Natural killer cell (primary cell): ENCODE measurements around the gene HEXD. TPM values are rescaled to one million over a fixed set of nuclear protein-coding genes. Genes with fewer than 3 reads are reported as not detected.
A peak's percentile ranks its signal among the peaks of the same experiment; 100 is the strongest.

Experiments
- ATAC-seq, 3 donors: fragments of 150-1000 bp in 2 of 3; fragments of 200-7000 bp in 1 of 3; cut with Tn5 transposase; 1 replicate in 1 of 3; 2 replicates in 2 of 3; pipeline ENCODE4 v1.10.0; 2021; ENCODE audit warnings: mild to moderate bottlenecking in 2 of 3, moderate library complexity in 2 of 3
- DNase-seq, 2 donors: peaks; one replicate each; pipeline versions ENCODE4 v3.0.0 to v3.0.0-alpha.2; 2013 to 2021; ENCODE audit warnings: mixed read lengths in 1 of 2
- H3K27ac ChIP-seq: one replicate; pipeline ENCODE4 v1.5.1; 2013; ENCODE audit warnings: mild to moderate bottlenecking, low read length
- H3K27me3 ChIP-seq: one replicate; pipeline ENCODE4 v1.6.1; 2013; ENCODE audit warnings: low read length; ENCODE audit not compliant: control insufficient read depth, insufficient read depth
- H3K36me3 ChIP-seq: one replicate; pipeline ENCODE4 v1.6.1; 2013; ENCODE audit warnings: low read length; ENCODE audit not compliant: control insufficient read depth, insufficient read depth
- H3K4me1 ChIP-seq: one replicate; pipeline ENCODE4 v1.6.1; 2013; ENCODE audit warnings: low read length; ENCODE audit not compliant: control insufficient read depth, insufficient read depth
- H3K4me3 ChIP-seq: one replicate; pipeline ENCODE4 v1.5.1; 2013; ENCODE audit warnings: low read length
- H3K9me3 ChIP-seq: one replicate; pipeline ENCODE4 v1.6.1; 2013; ENCODE audit warnings: low read length; ENCODE audit not compliant: control insufficient read depth, insufficient read depth
- H3K27ac Mint-ChIP-seq, 2 donors: one replicate each; pipeline ENCODE4 v1.8.0; 2022; ENCODE audit warnings: mild to moderate bottlenecking in 2 of 2, mixed read lengths in 2 of 2, moderate library complexity in 1 of 2
- H3K27me3 Mint-ChIP-seq, 2 donors: one replicate each; pipeline ENCODE4 v1.8.0; 2022; ENCODE audit warnings: low read depth in 2 of 2, mixed read lengths in 2 of 2
- H3K36me3 Mint-ChIP-seq: one replicate; pipeline ENCODE4 v1.8.0; 2022; ENCODE audit warnings: mixed read lengths
- H3K4me1 Mint-ChIP-seq, 2 donors: one replicate each; pipeline ENCODE4 v1.8.0; 2022; ENCODE audit warnings: mixed read lengths in 2 of 2
- H3K4me3 Mint-ChIP-seq: one replicate; pipeline ENCODE4 v1.8.0; 2022; ENCODE audit warnings: mild to moderate bottlenecking, moderate library complexity, mixed read lengths
- H3K9me3 Mint-ChIP-seq, 2 donors: one replicate each; pipeline ENCODE4 v1.8.0; 2022; ENCODE audit warnings: mixed read lengths in 2 of 2
- CTCF ChIP-seq: fragments of 200-600 bp; IDR thresholded peaks from one replicate; pipeline ENCODE4 v1.8.0; 2022; ENCODE audit warnings: antibody characterized with exemption
- WGBS: methylation state at CpG from one replicate; pipeline ENCODE4 v1.1.7; 2013; ENCODE audit warnings: missing lambda C conversion rate; ENCODE audit not compliant: insufficient coverage; 5-methylcytosine and 5-hydroxymethylcytosine counted together
- intact Hi-C: fragments of 100-400 bp; cut with micrococcal nuclease; formaldehyde crosslinking; loops from one replicate; pipeline ENCODE4 v1.14.2; 2022
- total RNA-seq, 4 donors: library from RNA; stranded (reverse); fragments of 120-200 nt in 1 of 4; gene quantifications; one replicate each; pipeline versions ENCODE4 v1.2.3 to v1.2.4, GENCODE V29; 2013 to 2022

Gene HEXD
- total RNA-seq, 3 donors from 2014 or later (not counting 1 experiment from before 2014, with no cell fraction given): 35.7 to 57.4 (median 51.5) TPM

GRCh38 chr17:82449131-82449882 lies 31.2 kb downstream of the HEXD start:
- peaks cover 57% of the 10 kb centered on the region for H3K4me1 ChIP-seq
- H3K9me3 Mint-ChIP-seq: no peaks in the 10 kb centered on the region
- no peak for TF ChIP-seq CTCF
- H3K4me3 Mint-ChIP-seq: peak overlapping the region; percentile 97
- intact Hi-C loops: no loop called here
- WGBS: under 1% methylated on average over 30 of the region's 30 CpGs
- peaks cover 25 to 44% of the 10 kb centered on the region in 2 donors for H3K4me1 Mint-ChIP-seq
- H3K36me3 Mint-ChIP-seq: no peaks in the 10 kb centered on the region
- peak overlapping the region; percentile 91 for H3K27ac ChIP-seq
- ATAC-seq: peak; percentile 53 to 61 (median 60)
- peak overlapping the region; percentile 93 for H3K4me3 ChIP-seq
- H3K27me3 ChIP-seq: no peaks in the 10 kb centered on the region
- peaks cover 26% of the 10 kb centered on the region for H3K36me3 ChIP-seq
- H3K27me3 Mint-ChIP-seq: no peaks in the 10 kb centered on the region
- peak; percentile 66 to 84 for DNase-seq
- H3K9me3 ChIP-seq: no peaks in the 10 kb centered on the region
- H3K27ac Mint-ChIP-seq: peak overlapping the region; percentile 96

GRCh38 chr17:82449883-82450356 lies 31.8 kb downstream of the HEXD start:
- Histone ChIP-seq H3K4me1 (peaks cover 50% of the 10 kb centered on the region), H3K27me3 (no peaks in the 10 kb centered on the region), H3K36me3 (peaks cover 20% of the 10 kb centered on the region), H3K27ac (peak overlapping the region; percentile 91), H3K4me3 (peak overlapping the region; percentile 93), H3K9me3 (no peaks in the 10 kb centered on the region)
- H3K4me1 Mint-ChIP-seq: peaks cover 25 to 44% of the 10 kb centered on the region in 2 donors
- intact Hi-C loops: loop anchor here (1.0 kb wide), 2 partner anchors 8 to 32 kb away; partner anchors contain the start of genes HEXD, NARF and OGFOD3
- ATAC-seq: peak in 1 of 3 donors; percentile 2
- no peak for DNase-seq
- WGBS: 5% methylated on average over 18 of the region's 18 CpGs
- H3K4me3 Mint-ChIP-seq: peak overlapping the region; percentile 97
- no peaks in the 10 kb centered on the region for H3K9me3 Mint-ChIP-seq
- H3K27me3 Mint-ChIP-seq: no peaks in the 10 kb centered on the region
- no peak for TF ChIP-seq CTCF
- peak overlapping the region; percentile 96 for H3K27ac Mint-ChIP-seq
- H3K36me3 Mint-ChIP-seq: no peaks in the 10 kb centered on the region

- Histone ChIP-seq H3K4me1 (peaks cover 44% of the 10 kb centered on the region), H3K27me3 (no peaks in the 10 kb centered on the region), H3K36me3 (peaks cover 15% of the 10 kb centered on the region), H3K4me3 (peak within 1 kb of the TSS; percentile 93), H3K27ac (peak within 1 kb of the TSS; percentile 95), H3K9me3 (no peaks in the 10 kb centered on the region)
- Mint-ChIP-seq H3K36me3 (no peaks in the 10 kb centered on the region), H3K27me3 (no peaks in the 10 kb centered on the region), H3K9me3 (no peaks in the 10 kb centered on the region), H3K4me1 (peaks cover 25 to 43% of the 10 kb centered on the region in 2 donors), H3K4me3 (peak within 1 kb of the TSS; percentile 97), H3K27ac (peak within 1 kb of the TSS; percentile 96)
- intact Hi-C loops: loop anchor here (1.0 kb wide), 2 partner anchors 8 to 32 kb away; partner anchors contain the start of genes HEXD, NARF and OGFOD3
- under 1% methylated on average over 91 of the region's 91 CpGs for WGBS
- DNase-seq (peak; percentile 94 to 96), ATAC-seq (peak; percentile 76 to 93 (median 80))
- TF ChIP-seq CTCF: no peak
These were observed 32.4 kb downstream of the HEXD start, which contains the start of gene CYBC1 for GRCh38 chr17:82450357-82451106. Gene CYBC1 (minus strand): TSS chr17:82450752. CDS start chr17:82449254, 1,498 bp downstream.
